ENCODE results near the gene DKK3. TPM values are rescaled to one million over a fixed set of nuclear protein-coding genes. Genes with fewer than 3 reads are reported as not detected.

DKK3 gene
- polyA plus RNA-seq, 1 donor from 2014 or later: 43.6 TPM

GRCh38 chr11:12052676-12053605, 44.5 kb upstream of the DKK3 start:
- H3K27me3 ChIP-seq (ENCODE audit: insufficient read depth, low read depth, low read length): no peaks in the 10 kb centered on the region
- H3K4me3 ChIP-seq (ENCODE audit: low read length): no peak overlapping the region
- no peak overlapping the region for H3K27ac ChIP-seq (ENCODE audit: low read length)
- no peaks in the 10 kb centered on the region for H3K36me3 ChIP-seq (ENCODE audit: insufficient read depth, low read length)
- no peaks in the 10 kb centered on the region for H3K9me3 ChIP-seq (ENCODE audit: low read length)
- H2AFZ ChIP-seq (ENCODE audit: low read depth, low read length): no peak overlapping the region
- no peak overlapping the region for H3K4me2 ChIP-seq (ENCODE audit: low read length)
- TF ChIP-seq POLR2AphosphoS5 (IDR thresholded peaks at IDR 0.05) (no peak), EP300 (conservative IDR thresholded peaks at IDR 0.05; ENCODE audit: poor library complexity, severe bottlenecking) (no peak), SMC3 (conservative IDR thresholded peaks at IDR 0.05; ENCODE audit: poor library complexity) (no peak)
- no peak overlapping the region for H3K9ac ChIP-seq (ENCODE audit: low read length)
- H3K79me2 ChIP-seq (replicated peaks; ENCODE audit: insufficient read depth, low read length): no peaks in the 10 kb centered on the region
- no peaks in the 10 kb centered on the region for H4K20me1 ChIP-seq (ENCODE audit: insufficient read depth)
- no peaks in the 10 kb centered on the region for H3K9me2 ChIP-seq (ENCODE audit: insufficient read depth, low read length)
- H3F3A ChIP-seq (ENCODE audit: insufficient read depth, low read length, poor library complexity, severe bottlenecking): no peaks in the 10 kb centered on the region

GRCh38 chr11:12051287-12051662, 42.8 kb upstream of the DKK3 start:
- H4K20me1 ChIP-seq (ENCODE audit: insufficient read depth): no peaks in the 10 kb centered on the region
- no peaks in the 10 kb centered on the region for H3F3A ChIP-seq (ENCODE audit: insufficient read depth, low read length, poor library complexity, severe bottlenecking)
- no peak overlapping the region for H3K4me3 ChIP-seq (ENCODE audit: low read length)
- no peaks in the 10 kb centered on the region for H3K9me2 ChIP-seq (ENCODE audit: insufficient read depth, low read length)
- TF ChIP-seq EP300 (conservative IDR thresholded peaks at IDR 0.05; ENCODE audit: poor library complexity, severe bottlenecking) (no peak), CTCF (IDR thresholded peaks at IDR 0.05; ENCODE audit: poor library complexity, severe bottlenecking) (no peak), RAD21 (conservative IDR thresholded peaks at IDR 0.05) (no peak), TAF1 (IDR thresholded peaks at IDR 0.05; ENCODE audit: low read depth) (no peak), REST (IDR thresholded peaks at IDR 0.05; ENCODE audit: borderline replicate concordance) (no peak), SMC3 (conservative IDR thresholded peaks at IDR 0.05; ENCODE audit: poor library complexity) (no peak), EZH2 (IDR thresholded peaks at IDR 0.05; ENCODE audit: borderline replicate concordance, insufficient read depth, low read length, poor library complexity, severe bottlenecking) (no peak), POLR2AphosphoS5 (IDR thresholded peaks at IDR 0.05) (no peak)
- no peaks in the 10 kb centered on the region for H3K9me3 ChIP-seq (ENCODE audit: low read length)
- no peaks in the 10 kb centered on the region for H3K27me3 ChIP-seq (ENCODE audit: insufficient read depth, low read depth, low read length)
- H3K36me3 ChIP-seq (ENCODE audit: insufficient read depth, low read length): no peaks in the 10 kb centered on the region
- H2AFZ ChIP-seq (ENCODE audit: low read depth, low read length): no peak overlapping the region
- no peak overlapping the region for H3K4me2 ChIP-seq (ENCODE audit: low read length)
- no peak overlapping the region for H3K27ac ChIP-seq (ENCODE audit: low read length)
- no peak overlapping the region for H3K9ac ChIP-seq (ENCODE audit: low read length)
- no peaks in the 10 kb centered on the region for H3K79me2 ChIP-seq (replicated peaks; ENCODE audit: insufficient read depth, low read length)

Measured in neural cell (in vitro differentiated cells).